HFF-Myc (cell line): ENCODE results near the gene SRP14.

Source experiments
- DNase-seq: peaks from one replicate; pipeline ENCODE4 v3.0.0-alpha.2; 2011; ENCODE audit warnings: low read depth; ENCODE audit errors: extremely low read depth
- H3K4me3 ChIP-seq: replicated peaks from 2 replicates; pipeline ENCODE4 v1.5.1; 2011; ENCODE audit warnings: low read depth, mild to moderate bottlenecking, control low read depth, low read length
- TF ChIP-seq, protein P1 (sequence below): IDR thresholded peaks from 2 replicates; pipeline ENCODE4 v1.5.1; 2012; ENCODE audit warnings: mild to moderate bottlenecking, low read depth, low read length, control low read depth; ENCODE audit errors: missing control alignments

SRP14 gene

GRCh38 chr15:40065166-40065565, 26.2 kb upstream of the SRP14 start:
- DNase-seq = no peak

GRCh38 chr15:40064231-40064894, 25.4 kb upstream of the SRP14 start:
- TF ChIP-seq, protein P1, sequence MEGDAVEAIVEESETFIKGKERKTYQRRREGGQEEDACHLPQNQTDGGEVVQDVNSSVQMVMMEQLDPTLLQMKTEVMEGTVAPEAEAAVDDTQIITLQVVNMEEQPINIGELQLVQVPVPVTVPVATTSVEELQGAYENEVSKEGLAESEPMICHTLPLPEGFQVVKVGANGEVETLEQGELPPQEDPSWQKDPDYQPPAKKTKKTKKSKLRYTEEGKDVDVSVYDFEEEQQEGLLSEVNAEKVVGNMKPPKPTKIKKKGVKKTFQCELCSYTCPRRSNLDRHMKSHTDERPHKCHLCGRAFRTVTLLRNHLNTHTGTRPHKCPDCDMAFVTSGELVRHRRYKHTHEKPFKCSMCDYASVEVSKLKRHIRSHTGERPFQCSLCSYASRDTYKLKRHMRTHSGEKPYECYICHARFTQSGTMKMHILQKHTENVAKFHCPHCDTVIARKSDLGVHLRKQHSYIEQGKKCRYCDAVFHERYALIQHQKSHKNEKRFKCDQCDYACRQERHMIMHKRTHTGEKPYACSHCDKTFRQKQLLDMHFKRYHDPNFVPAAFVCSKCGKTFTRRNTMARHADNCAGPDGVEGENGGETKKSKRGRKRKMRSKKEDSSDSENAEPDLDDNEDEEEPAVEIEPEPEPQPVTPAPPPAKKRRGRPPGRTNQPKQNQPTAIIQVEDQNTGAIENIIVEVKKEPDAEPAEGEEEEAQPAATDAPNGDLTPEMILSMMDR = no peak
- no peak for DNase-seq
- H3K4me3 ChIP-seq = no peak overlapping the region

More at GRCh38 chr15:40065166-40065565, 26.2 kb upstream of the SRP14 start:
- H3K4me3 ChIP-seq = no peak overlapping the region
- TF ChIP-seq, protein P1 = no peak

GRCh38 chr15:40063563-40064011, 24.6 kb upstream of the SRP14 start:
- no peak overlapping the region for H3K4me3 ChIP-seq
- DNase-seq = no peak

DNA sequence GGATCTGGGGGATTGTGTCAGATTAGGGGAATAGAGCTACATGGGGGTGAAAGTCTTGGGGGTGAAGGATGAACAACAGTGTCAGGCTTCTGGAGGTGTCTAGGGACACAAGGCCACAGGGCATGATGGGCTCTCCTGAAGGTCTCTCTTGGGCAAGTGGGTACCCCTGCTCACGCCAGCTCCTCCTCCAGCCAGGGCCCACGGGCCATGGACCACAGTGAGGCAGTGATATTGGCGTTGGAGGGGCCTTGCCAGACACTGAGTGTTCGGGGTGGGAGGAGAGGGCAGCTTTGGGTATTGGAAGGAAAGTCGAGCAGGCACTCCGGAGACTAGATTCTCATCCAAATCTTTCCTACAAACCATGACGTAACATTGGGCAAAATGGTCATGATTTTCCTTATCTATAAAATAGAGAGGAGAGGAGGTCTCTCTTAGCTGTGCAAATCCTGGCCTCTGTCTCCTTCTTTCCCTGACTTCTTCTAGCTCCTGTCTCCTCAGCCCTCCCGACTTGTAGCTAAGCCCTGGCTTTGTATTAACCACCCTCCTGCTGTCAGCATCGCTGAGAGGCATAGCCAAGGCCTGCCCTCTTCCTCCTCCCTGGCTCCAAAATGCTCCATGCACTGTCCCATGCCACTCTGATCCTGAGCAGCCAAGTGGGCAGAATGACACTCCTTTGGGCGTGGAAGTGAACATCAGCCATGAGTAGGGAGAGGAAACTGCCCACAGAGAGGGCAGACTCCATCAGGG, 24.0 kb upstream of the SRP14 start:
- no peak for DNase-seq
- TF ChIP-seq, protein P1 = no peak
- H3K4me3 ChIP-seq = no peak overlapping the region

More at GRCh38 chr15:40063563-40064011, 24.6 kb upstream of the SRP14 start:
- TF ChIP-seq, protein P1 = no peak

DNA sequence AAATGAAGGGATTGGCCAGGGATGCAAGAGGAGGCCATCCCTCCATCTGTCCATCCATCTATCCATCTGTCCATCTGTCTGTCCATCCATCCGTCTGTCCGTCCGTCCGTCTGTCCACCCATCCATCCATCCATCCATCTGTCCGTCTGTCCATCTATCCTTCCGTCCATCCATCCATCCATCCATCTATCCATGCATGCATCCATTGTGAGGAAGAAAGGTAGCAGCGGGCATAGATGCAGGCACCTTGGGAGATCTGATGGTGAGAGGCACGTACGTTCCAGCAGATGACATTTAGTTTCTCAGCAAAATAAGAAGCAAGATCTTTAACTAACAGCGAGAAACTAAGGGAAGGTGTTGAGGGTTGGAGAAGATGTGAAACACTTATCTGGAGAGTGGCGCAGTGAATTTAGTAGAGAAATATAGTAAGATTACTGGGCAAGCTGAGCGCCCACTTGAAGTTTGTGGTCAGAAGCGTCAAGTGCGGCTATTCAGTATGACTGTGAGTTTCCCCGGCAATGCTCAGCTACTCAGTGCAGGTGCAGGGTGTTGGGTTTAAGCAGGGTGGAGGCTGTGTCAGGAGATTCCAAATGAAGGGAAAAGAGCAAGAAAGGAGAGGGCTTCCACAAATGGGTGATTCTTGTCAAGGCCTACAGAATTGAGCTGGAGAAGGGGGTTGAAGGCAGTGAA, 22.4 kb upstream of the SRP14 start:
- TF ChIP-seq, protein P1 = no peak
- no peak for DNase-seq
- H3K4me3 ChIP-seq = no peak overlapping the region

DNA sequence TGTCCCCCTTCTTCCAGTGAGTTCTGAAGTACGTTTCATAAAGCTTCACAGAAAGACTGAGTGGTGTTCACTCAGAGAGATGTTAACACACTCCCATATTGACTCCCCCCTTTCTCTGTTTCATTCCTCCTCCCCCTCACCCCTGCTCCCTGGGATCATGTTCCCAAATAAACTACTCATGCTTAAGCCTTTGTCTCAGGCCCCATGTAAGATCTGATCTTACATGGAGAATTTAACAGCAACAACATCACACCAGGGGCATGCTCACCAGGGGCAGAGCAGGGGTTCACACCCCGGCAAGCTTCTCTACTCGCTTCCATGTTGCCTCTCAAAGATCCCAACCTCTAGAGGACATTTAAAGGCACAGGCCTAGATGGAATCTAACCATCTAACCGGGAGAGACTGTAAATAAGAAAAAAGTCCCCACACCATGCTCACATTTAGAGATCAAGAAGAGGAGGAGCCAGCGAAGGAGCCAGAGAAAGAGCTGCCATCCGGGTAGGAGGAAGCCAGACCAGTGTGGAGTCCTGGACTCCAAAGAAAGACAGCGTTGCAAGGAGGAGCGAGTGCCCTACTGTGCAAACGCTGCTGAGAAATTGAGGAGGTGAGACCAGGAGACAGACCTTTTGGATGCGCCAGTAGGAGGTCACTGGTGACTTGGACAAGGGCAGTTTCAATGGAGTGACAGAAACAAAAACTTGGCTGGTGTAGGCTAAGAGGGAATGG, 21.4 kb upstream of the SRP14 start:
- H3K4me3 ChIP-seq = no peak overlapping the region
- TF ChIP-seq, protein P1 = no peak

More for the DNA sequence above, 21.4 kb upstream of the SRP14 start:
- DNase-seq = no peak
